K562 (cell line): Measurements from ENCODE around the gene LRP10. TPM values are rescaled to one million over a fixed set of nuclear protein-coding genes. Genes with fewer than 3 reads are reported as not detected.

ENCODE experiments used
- ATAC-seq: fragments of 200-7000 bp; cut with Tn5 transposase; 3 replicates; pipeline ENCODE4 v1.9.1; 2020; ENCODE audit warnings: moderate library complexity
- BruUV-seq: library from RNA; stranded (reverse); fragments of 400-500 nt; replicated peaks from 2 replicates; lab custom pipeline; 2021; lab: Mats Ljungman, UMichigan
- CTCF ChIA-PET: fragments of 300-600 bp; formaldehyde crosslinking; extraction: SDS; loops from one replicate; lab custom pipeline; 2021; ENCODE audit warnings: low intra/inter-chr PET ratio; lab: Yijun Ruan, JAX
- POLR2A ChIA-PET: fragments of 300-600, 350-650 bp; sonication (Branson Sonifier 250); formaldehyde crosslinking; extraction: SDS; loops from one replicate; lab custom pipeline; 2021; ENCODE audit warnings: antibody characterized with exemption, inconsistent platforms; lab: Yijun Ruan, JAX
- DNase-seq, 4 experiments: peaks; one replicate each; pipeline versions ENCODE4 v3.0.0 to v3.0.0-alpha.2; 2011 to 2018; ENCODE audit warnings: low spot score in 3 of 4, mixed read lengths in 3 of 4; ENCODE audit errors: extremely low read depth in 1 of 4
- FAIRE-seq: peaks from 2 replicates; lab custom pipeline; 2011; peaks lifted over from hg19 to GRCh38; lab: Jason Lieb, UNC
- H2AFZ ChIP-seq: 2 replicates; pipeline ENCODE4 v1.6.0; 2011; ENCODE audit warnings: low read depth, low read length, control low read depth, inconsistent platforms
- H3K27ac ChIP-seq: fragments of 200-600 bp; 3 replicates; pipeline ENCODE4 v1.8.0; 2011; ENCODE audit warnings: low read depth, mild to moderate bottlenecking, control low read depth, inconsistent platforms, low read length, moderate library complexity, mixed read lengths; ENCODE audit errors: extremely low read depth
- H3K27me3 ChIP-seq, 2 experiments: fragments of 300-600 bp in 1 of 2; 2 replicates in 1 of 2; 3 replicates in 1 of 2; pipeline versions ENCODE4 v1.6.0 to v1.8.0; 2011; ENCODE audit warnings: inconsistent platforms in 2 of 2, low read length in 2 of 2, mild to moderate bottlenecking in 1 of 2, mixed read lengths in 1 of 2, moderate library complexity in 1 of 2; ENCODE audit not compliant: control insufficient read depth in 2 of 2, insufficient read depth in 2 of 2
- H3K36me3 ChIP-seq: fragments of 300-600 bp; 3 replicates; pipeline ENCODE4 v1.8.0; 2011; ENCODE audit warnings: mild to moderate bottlenecking, low read length, inconsistent platforms; ENCODE audit not compliant: control insufficient read depth, insufficient read depth
- H3K4me1 ChIP-seq, 2 experiments: fragments of 200-600 bp in 1 of 2; replicated peaks in 1 of 2; 2 replicates in 1 of 2; 3 replicates in 1 of 2; pipeline versions ENCODE4 v1.5.1 to v1.8.0; 2011; ENCODE audit warnings: inconsistent platforms in 2 of 2, low read length in 2 of 2, mild to moderate bottlenecking in 1 of 2, mixed read lengths in 1 of 2, moderate library complexity in 1 of 2; ENCODE audit not compliant: control insufficient read depth in 2 of 2, insufficient read depth in 2 of 2
- H3K4me2 ChIP-seq: 2 replicates; pipeline ENCODE4 v1.6.1; 2011; ENCODE audit warnings: low read length, control low read depth, inconsistent platforms, mixed read lengths; ENCODE audit not compliant: insufficient read depth
- H3K4me3 ChIP-seq: fragments of 200-600 bp; sonication (generic), shearing (Covaris generic); 2 replicates; pipeline ENCODE4 v1.5.1; 2016; ENCODE audit warnings: control low read depth, inconsistent platforms
- H3K79me2 ChIP-seq: fragments of 200-600 bp; 3 replicates; pipeline ENCODE4 v1.8.0; 2011; ENCODE audit warnings: low read length, inconsistent platforms; ENCODE audit not compliant: control insufficient read depth, insufficient read depth
- H3K9ac ChIP-seq, 2 experiments: 2 replicates each; pipeline versions ENCODE4 v1.6.0 to v1.6.1; 2011; ENCODE audit warnings: low read depth in 2 of 2, low read length in 2 of 2, control low read depth in 1 of 2, inconsistent platforms in 1 of 2, mild to moderate bottlenecking in 1 of 2, mixed read lengths in 1 of 2; ENCODE audit not compliant: insufficient read depth in 1 of 2
- H3K9me1 ChIP-seq: one replicate; pipeline ENCODE4 v1.6.0; 2011; ENCODE audit warnings: inconsistent platforms, mild to moderate bottlenecking, low read length, moderate library complexity; ENCODE audit not compliant: control insufficient read depth, insufficient read depth
- H3K9me3 ChIP-seq: replicated peaks from 2 replicates; pipeline ENCODE4 v1.5.1; 2011; ENCODE audit warnings: low read depth, low read length, inconsistent platforms; ENCODE audit not compliant: control insufficient read depth, insufficient read depth
- H4K20me1 ChIP-seq: replicated peaks from 2 replicates; pipeline ENCODE4 v1.6.1; 2011; ENCODE audit warnings: low read length, inconsistent platforms, mixed read lengths; ENCODE audit not compliant: control insufficient read depth, insufficient read depth
- HMGN3 ChIP-seq: IDR thresholded peaks from 2 replicates; pipeline ENCODE4 v1.6.1; 2011; ENCODE audit warnings: borderline replicate concordance, low read depth, mild to moderate bottlenecking, mixed read lengths, low read length; ENCODE audit not compliant: insufficient read length; ENCODE audit errors: extremely low read depth
- MAFK ChIP-seq: IDR thresholded peaks from 2 replicates; pipeline ENCODE4 v1.6.1; 2011; ENCODE audit warnings: low read length, improper control_type of control experiment
- MAZ ChIP-seq, 2 experiments: fragments of 450-650 bp in 1 of 2; sonication (generic) in 1 of 2; formaldehyde crosslinking; IDR thresholded peaks in 1 of 2; conservative IDR thresholded peaks in 1 of 2; 2 replicates each; pipeline versions ENCODE4 v1.4.0 to v1.5.0; 2020; ENCODE audit warnings: mild to moderate bottlenecking in 1 of 2, missing genetic modification reagents in 1 of 2
- MECOM ChIP-seq: fragments of 250-450 bp; sonication (Bioruptor Pico); IDR thresholded peaks from 2 replicates; pipeline ENCODE4 v1.8.0; 2022; ENCODE audit warnings: inconsistent platforms
- MEF2D ChIP-seq: conservative IDR thresholded peaks from 2 replicates; pipeline ENCODE4 v1.6.1; 2016; ENCODE audit warnings: low read depth, missing genetic modification characterization, missing compliant biosample characterization
- ZFP30 ChIP-seq: fragments of 250-450 bp; sonication (Bioruptor Pico); IDR thresholded peaks from 2 replicates; pipeline ENCODE4 v1.8.0; 2022; ENCODE audit warnings: moderate library complexity, mild to moderate bottlenecking, inconsistent platforms, borderline replicate concordance
- ZFP36 ChIP-seq: fragments of 150-350 bp; IDR thresholded peaks from 2 replicates; pipeline ENCODE4 v1.6.1; 2018; ENCODE audit warnings: low read length, low read depth; ENCODE audit not compliant: partially characterized antibody
- ZNF589 ChIP-seq: fragments of 200-800 bp; sonication (Bioruptor generic); IDR thresholded peaks from 2 replicates; pipeline ENCODE4 v1.6.1; 2016; ENCODE audit warnings: low read depth, missing genetic modification characterization, missing compliant biosample characterization
- ZNF707 ChIP-seq: fragments of 250-450 bp; sonication (Bioruptor Pico); conservative IDR thresholded peaks from 2 replicates; pipeline ENCODE4 v1.8.0; 2022; ENCODE audit warnings: inconsistent platforms, mild to moderate bottlenecking, moderate library complexity
- ZNF785 ChIP-seq: fragments of 250-450 bp; sonication (Bioruptor Pico); IDR thresholded peaks from 2 replicates; pipeline ENCODE4 v1.4.0; 2020; ENCODE audit warnings: mild to moderate bottlenecking
- WGBS: fragments of 100-300 bp; shearing (Covaris generic); methylation state at CpG from one replicate; pipeline ENCODE4 v1.1.6; 2016; ENCODE audit warnings: low coverage, mixed read lengths; ENCODE audit not compliant: insufficient coverage; ENCODE audit errors: missing lambda C conversion rate; 5-methylcytosine and 5-hydroxymethylcytosine counted together
- in situ Hi-C: fragments of 300-500 bp; cut with MboI; formaldehyde crosslinking; loops from 4 replicates; pipeline ENCODE4 v1.15.0; 2018; ENCODE audit warnings: inconsistent platforms, mixed read lengths
- intact Hi-C: fragments of 100-400 bp; cut with micrococcal nuclease; formaldehyde crosslinking; loops from 2 replicates; pipeline ENCODE4 v1.14.2; 2022
- polyA plus RNA-seq, 8 experiments: library from polyadenylated mRNA; depleted of rRNA in 4 of 8; stranded (reverse) in 5 of 8; unstranded in 3 of 8; fragments of >200 nt; fragmentation: Nextera tagmentation in 2 of 8; fragmentation: Illumina TruSeq in 1 of 8; extraction: Ambion mirVana in 2 of 8; extraction: Trizol in 1 of 8; gene quantifications; 2 replicates each; pipeline versions ENCODE4 v1.2.1 to v1.2.3, GENCODE V29; 2011 to 2014; ENCODE audit warnings: inconsistent platforms in 1 of 8, missing spikeins in 1 of 8
- total RNA-seq, 7 experiments: library from RNA; depleted of rRNA in 6 of 7; stranded (reverse); fragments of >200 nt in 6 of 7; fragmentation: Illumina TruSeq in 2 of 7; extraction: Trizol in 2 of 7; gene quantifications; 2 replicates each; pipeline versions ENCODE4 v1.2.1 to v1.2.3, GENCODE V29; 2011 to 2021; ENCODE audit warnings: low replicate concordance in 1 of 7
- TF ChIP-seq, protein P1 (sequence below): fragments of 450-650 bp; formaldehyde crosslinking; IDR thresholded peaks from 2 replicates; pipeline ENCODE4 v1.4.0; 2020; ENCODE audit warnings: mild to moderate bottlenecking, moderate library complexity
- TF ChIP-seq, protein P2 (sequence below), 3 experiments: fragments of 200-800 bp in 1 of 3; sonication (Bioruptor generic) in 1 of 3; sonication (generic) in 1 of 3; formaldehyde crosslinking in 1 of 3; IDR thresholded peaks; 2 replicates each; pipeline versions ENCODE4 v1.6.1 to v1.8.0; 2016 to 2022; ENCODE audit warnings: mild to moderate bottlenecking in 2 of 3, missing compliant biosample characterization in 2 of 3, missing genetic modification characterization in 2 of 3, missing genetic modification reagents in 1 of 3
- TF ChIP-seq, protein P3 (sequence below): fragments of 200-800 bp; sonication (Bioruptor generic); IDR thresholded peaks from 2 replicates; pipeline ENCODE4 v1.6.1; 2017; ENCODE audit warnings: missing genetic modification characterization, missing compliant biosample characterization

Gene LRP10
- total and polyA plus RNA-seq, 9 of the 15 experiments (the other 6 are each of a cell fraction or from before 2014, with no cell fraction given), result 1.3 to 45.5 (median 10.9) TPM

DNA sequence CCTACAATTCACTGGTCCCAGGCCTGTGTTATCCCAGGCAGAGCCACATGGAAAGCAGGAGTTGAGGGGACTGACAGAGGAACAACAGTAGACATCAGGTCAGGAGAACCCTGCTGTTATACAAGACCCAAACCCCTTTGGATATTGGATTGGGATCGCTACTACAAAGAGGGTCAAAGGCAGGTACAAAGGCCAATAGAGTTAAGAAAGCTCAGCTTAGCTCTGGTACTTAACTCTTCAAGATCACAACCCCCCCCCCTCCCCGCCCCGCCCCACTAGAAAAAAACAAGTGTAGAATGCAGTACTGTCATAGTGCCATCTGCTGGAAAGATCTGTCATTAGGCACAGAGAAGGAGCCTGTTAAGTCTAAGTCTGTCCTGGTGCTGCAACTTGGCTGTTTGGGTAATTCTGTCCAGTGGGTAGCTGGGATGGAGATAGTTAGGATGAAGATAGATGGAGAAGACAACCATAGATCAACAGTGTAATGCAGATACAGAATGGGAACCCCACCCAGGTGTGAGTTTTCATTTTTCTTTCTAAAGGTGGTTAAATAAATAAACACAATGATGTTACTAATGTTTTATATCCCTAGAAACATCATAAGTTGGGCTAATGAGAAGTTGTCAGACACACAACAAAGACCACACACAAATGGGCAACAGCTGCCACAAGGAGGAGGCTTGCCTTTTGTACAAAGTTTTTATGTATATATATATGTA, 28.7 kb downstream of the LRP10 start:
- ChIA-PET CTCF (interaction anchor here (0.7 to 2.1 kb wide), 9 partner anchors 28 to 428 kb away, joined by 3 to 21 read pairs (median 5); partner anchors contain the start of gene LRP10), POLR2A (interaction anchor here (0.9 to 2.9 kb wide), 9 partner anchors 12 to 134 kb away, joined by 3 to 10 read pairs (median 5); partner anchors contain the start of genes OXA1L and RBM23)
- in situ Hi-C loops, result no loop called here
- intact Hi-C loops, result loop anchor here (1.0 kb wide), 3 partner anchors 28 to 123 kb away; no protein-coding TSS in a partner anchor
- no peaks in the 10 kb centered on the region for H4K20me1 ChIP-seq
- H3K27ac ChIP-seq, result no peak overlapping the region
- DNase-seq, result peak; percentile 71 to 91 (median 79)
- peaks cover 5 to 39% of the 10 kb centered on the region in 2 experiments; a peak in 2 of 5 replicates for H3K4me1 ChIP-seq
- no peaks in the 10 kb centered on the region for H3K27me3 ChIP-seq
- no peak overlapping the region for H3K4me3 ChIP-seq
- ATAC-seq, result peak; percentile 80
- no peaks in the 10 kb centered on the region for H3K79me2 ChIP-seq
- peaks cover 58% of the 10 kb centered on the region for H3K36me3 ChIP-seq
- H3K9me1 ChIP-seq, result no peaks in the 10 kb centered on the region
- no peak overlapping the region for H3K9ac ChIP-seq
- WGBS, result 0% methylated on average over 3 of the region's 3 CpGs
- BruUV-seq, result no TSS peak
- H3K4me2 ChIP-seq, result no peak overlapping the region; the same call in 1 of the 2 replicates
- no peaks in the 10 kb centered on the region for H3K9me3 ChIP-seq
- peak; percentile 94 for FAIRE-seq
- H2AFZ ChIP-seq, result no peak overlapping the region
- TF ChIP-seq, protein P1, sequence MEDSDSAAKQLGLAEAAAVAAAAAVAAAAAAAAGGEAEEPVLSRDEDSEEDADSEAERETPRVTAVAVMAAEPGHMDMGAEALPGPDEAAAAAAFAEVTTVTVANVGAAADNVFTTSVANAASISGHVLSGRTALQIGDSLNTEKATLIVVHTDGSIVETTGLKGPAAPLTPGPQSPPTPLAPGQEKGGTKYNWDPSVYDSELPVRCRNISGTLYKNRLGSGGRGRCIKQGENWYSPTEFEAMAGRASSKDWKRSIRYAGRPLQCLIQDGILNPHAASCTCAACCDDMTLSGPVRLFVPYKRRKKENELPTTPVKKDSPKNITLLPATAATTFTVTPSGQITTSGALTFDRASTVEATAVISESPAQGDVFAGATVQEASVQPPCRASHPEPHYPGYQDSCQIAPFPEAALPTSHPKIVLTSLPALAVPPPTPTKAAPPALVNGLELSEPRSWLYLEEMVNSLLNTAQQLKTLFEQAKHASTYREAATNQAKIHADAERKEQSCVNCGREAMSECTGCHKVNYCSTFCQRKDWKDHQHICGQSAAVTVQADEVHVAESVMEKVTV (CRISPR knock-in tag), result peak; percentile 58; the same call in 1 of the 2 replicates
- TF ChIP-seq, protein P2, sequence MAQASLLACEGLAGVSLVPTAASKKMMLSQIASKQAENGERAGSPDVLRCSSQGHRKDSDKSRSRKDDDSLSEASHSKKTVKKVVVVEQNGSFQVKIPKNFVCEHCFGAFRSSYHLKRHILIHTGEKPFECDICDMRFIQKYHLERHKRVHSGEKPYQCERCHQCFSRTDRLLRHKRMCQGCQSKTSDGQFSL (CRISPR knock-in tag; IDR thresholded peaks at IDR 0.05), result no peak
- TF ChIP-seq, protein P2 (tag; IDR thresholded peaks at IDR 0.05), result peak in 1 of 2 experiments; percentile 80; a peak in 2 of 4 replicates
- TF ChIP-seq MECOM (CRISPR knock-in tag), result 0 out of 2 replicates have a peak, but pooled peaks have one; percentile 25
- peak; percentile 36 to 81; a peak in 2 of 4 replicates for TF ChIP-seq MAZ (CRISPR knock-in tag; conservative IDR thresholded peaks at IDR 0.05 in 1 of 2, IDR thresholded peaks at IDR 0.05 in 1 of 2)
- TF ChIP-seq ZFP30 (CRISPR knock-in tag), result no peak
- TF ChIP-seq MAFK, result 0 out of 2 replicates have a peak, but pooled peaks have one; percentile 1
- TF ChIP-seq ZNF707 (CRISPR knock-in tag), result no peak
- no peak for TF ChIP-seq ZNF785 (CRISPR knock-in tag)
- no peak for TF ChIP-seq HMGN3
- no peak for TF ChIP-seq MEF2D (tag)
- TF ChIP-seq, protein P3, sequence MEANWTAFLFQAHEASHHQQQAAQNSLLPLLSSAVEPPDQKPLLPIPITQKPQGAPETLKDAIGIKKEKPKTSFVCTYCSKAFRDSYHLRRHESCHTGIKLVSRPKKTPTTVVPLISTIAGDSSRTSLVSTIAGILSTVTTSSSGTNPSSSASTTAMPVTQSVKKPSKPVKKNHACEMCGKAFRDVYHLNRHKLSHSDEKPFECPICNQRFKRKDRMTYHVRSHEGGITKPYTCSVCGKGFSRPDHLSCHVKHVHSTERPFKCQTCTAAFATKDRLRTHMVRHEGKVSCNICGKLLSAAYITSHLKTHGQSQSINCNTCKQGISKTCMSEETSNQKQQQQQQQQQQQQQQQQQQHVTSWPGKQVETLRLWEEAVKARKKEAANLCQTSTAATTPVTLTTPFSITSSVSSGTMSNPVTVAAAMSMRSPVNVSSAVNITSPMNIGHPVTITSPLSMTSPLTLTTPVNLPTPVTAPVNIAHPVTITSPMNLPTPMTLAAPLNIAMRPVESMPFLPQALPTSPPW (CRISPR knock-in tag), result peak; percentile 96
- TF ChIP-seq ZNF589, result no peak
- TF ChIP-seq ZFP36, result no peak
